GM21390 (cell line): Measurements from ENCODE around the gene NID1.
A peak's percentile ranks its signal among the peaks of the same experiment; 100 is the strongest.
"Not testable (repeated sequence)": the region's sequence is repeated elsewhere in the genome, so short reads cannot be mapped to it uniquely, and the experiment has no call there.

ENCODE experiments used
- ATAC-seq: cut with Tn5 transposase; IDR thresholded peaks from one replicate; pipeline ENCODE4 v1.9.1; 2021; ENCODE audit not compliant: unreplicated experiment

Gene NID1

DNA sequence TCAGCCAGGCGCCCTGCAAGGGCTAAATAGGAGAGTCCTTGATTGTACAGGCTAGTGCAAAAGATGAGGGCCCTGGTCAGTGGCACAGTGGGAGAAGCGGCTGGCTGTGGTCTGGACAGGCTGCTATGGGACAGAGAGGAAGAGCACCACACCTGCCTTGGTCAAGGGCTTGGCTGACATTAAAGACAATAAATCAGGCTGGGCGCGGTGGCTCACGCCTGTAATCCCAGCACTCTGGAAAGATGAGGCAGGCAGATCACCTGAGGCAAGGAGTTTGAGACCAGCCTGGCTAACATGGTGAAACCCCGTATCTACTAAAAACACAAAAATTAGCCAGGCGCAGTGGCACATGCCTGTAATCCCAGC is 62.9 kb downstream of the NID1 start:
- no peak for ATAC-seq

DNA sequence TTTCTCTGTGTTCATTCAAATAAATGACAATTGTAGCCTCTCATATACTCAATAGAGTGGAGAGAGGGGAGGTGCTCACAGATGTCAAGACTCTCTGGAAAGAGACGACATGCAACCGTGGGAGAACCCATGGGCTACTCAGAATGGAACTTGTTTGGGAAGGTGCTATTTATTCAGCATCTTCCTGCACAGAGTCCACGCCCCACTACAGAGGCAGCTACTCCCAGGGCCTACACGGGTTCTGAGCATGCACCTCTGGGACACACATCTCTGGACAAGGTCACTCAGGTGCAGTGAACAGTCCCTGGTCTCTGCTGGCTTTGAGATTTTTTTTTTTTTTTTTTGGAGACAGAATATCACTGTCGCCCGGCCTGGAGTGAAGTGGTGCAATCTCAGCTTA is 64.1 kb downstream of the NID1 start:
- ATAC-seq: no peak

DNA sequence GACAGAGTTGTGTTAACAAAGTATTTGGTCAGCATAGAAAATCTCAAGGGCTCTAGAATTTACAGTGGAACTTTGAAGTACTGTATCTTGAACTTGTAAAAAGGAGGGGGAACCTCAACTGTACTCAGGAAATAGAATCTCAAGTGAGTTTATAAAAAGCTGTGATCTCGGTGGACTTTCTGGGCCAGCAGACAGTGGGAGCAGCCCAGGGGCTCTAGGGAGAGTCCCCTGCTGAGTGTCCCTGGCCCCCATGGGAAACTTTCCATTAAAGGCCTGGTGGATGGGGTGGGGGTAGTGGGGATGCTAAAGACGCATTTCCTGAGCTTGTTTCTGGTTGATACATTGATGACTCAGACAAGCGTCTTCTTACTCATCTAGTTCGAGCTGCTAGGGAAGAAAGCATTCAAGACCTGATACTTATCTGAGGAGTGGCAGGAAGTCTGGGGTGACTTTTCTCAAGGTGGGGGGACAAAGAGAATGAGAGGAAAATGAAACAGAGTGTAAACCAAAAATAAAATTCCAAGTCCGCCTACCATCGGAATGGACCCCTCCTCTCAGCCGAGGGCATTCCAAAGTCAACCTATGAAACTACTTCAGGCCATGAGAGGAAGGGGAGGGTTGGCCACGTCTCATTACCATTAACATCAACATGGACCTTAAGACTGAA is 65.5 kb downstream of the NID1 start:
- ATAC-seq: peak; percentile 80

DNA sequence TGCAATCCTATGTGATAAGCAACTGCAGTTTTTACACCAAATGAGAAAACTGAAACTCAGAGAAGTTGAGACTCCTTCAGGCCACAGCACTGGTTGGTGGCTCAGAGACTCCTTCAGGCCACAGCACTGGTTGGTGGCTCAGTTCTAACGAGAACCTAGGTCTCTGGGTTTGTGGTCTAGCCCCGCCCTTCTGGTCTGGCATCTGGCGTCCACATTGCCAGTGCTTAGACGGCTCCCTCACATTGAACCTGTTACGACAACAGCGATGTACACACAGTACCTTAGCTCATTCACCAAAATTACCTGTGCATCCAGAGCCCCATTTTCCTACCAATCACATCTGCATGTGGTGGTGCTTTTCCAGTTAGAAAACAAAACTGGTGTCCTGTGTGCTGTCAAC is 66.1 kb downstream of the NID1 start:
- ATAC-seq: peak; percentile 34

DNA sequence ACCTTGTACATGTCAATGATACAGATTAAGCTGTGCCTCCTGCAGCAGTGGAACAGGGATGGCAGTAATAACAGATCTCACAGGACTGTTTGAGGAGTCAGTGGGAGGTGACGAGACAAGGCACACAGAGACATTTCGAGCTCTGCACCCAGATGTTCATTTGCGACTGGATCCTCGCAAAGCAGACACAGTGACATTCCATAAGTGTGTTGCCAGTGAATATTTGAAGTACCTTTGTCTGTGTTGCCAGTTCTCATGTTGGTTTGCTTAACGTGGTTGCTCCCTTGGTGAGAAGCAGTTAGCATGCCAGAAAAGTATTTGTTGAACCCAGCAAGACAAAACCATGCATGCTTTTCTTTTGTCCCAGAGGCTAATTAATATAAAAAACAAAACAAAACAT is 67.0 kb downstream of the NID1 start:
- ATAC-seq: no peak

DNA sequence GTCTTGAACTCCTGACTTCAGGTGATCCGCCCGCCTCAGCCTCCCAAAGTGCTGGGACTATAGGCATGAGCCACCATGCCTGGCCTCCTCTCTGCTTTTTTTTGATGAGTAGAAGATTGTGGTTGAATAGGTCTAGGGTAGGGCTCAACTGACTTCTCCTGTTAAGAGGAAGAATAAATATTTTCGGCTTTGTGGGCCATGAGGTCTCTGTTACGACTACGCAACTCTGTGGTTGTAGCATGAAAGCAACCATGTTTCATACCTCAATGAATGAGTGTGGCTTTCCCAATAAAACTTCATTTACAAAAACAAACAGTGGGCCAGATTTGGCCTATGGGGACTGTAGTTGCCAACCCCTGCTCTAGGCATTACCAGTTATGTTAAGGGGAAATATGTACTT is 67.8 kb downstream of the NID1 start:
- no peak for ATAC-seq

DNA sequence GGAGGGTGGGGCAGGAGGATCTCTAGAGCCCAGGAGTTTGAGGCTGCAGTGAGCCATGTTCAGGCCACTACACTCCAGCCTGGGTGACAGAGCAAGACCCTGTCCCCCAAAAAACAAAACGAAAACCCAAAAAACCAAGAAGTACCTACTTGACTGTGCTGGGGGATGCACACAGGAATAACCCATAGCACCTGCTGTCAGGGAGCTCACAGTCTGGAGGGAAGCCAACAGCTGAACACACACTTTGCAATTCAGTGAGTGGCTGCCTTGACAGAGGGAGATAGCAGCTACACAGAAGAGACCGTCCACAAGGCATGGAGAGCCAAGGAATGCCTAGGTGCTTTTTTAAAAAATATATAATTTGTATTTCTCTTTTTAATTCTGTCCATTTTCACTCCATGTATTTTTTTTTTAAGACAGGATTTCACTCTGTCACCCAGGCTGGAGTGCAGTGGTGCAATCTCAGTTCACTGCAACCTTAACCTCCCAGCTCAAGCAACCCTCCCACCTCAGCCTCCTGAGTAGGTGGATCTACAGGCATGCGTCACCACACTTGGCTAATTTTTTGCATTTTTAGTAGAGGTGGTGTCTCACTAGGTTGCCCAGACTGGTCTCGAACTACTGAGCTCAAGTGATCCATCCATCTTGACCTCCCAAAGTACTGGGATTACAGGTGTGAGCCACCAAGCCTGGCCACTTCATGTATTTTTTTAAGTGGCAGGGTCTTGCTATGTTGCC is 68.7 kb downstream of the NID1 start:
- ATAC-seq: peak; percentile 27

DNA sequence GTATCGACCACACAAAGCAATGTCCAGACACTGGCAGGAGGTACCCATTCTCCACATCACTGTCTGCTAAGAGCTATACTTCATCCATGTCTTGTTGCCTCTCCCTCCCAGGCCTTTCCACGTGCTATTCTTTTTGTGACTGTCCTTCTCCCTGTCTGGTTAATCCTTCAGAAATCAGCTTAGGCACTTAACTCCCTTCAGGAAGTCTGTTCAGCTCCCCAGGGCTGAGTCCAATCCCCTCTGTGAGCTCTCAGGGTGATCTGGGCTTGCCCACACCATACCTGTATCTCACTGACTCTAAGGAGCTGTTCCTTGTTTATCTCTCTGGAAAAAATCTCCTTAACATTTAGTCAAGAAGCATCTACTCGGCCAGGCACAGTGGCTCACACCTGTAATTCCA is 69.4 kb downstream of the NID1 start:
- no peak for ATAC-seq

DNA sequence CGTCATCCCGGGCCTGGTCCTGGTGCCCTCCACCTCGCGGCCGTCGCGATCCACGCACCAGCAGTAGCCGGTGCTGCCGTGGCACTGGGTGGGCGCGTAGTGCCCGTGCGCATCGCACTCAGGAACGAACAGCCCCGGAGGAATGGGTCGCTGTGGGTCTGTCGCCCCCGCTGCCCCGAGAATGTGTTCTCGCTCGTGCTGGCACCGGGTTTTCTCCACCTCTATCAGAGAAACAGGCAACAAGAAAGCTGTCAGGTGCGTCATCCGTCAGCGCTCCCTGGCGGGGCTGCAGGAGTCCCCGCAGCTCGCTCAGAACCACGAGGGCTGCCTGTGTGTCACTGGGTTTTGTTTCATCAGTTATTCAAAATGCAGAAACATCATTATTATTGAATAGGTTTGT is 71.2 kb downstream of the NID1 start:
- no peak for ATAC-seq

DNA sequence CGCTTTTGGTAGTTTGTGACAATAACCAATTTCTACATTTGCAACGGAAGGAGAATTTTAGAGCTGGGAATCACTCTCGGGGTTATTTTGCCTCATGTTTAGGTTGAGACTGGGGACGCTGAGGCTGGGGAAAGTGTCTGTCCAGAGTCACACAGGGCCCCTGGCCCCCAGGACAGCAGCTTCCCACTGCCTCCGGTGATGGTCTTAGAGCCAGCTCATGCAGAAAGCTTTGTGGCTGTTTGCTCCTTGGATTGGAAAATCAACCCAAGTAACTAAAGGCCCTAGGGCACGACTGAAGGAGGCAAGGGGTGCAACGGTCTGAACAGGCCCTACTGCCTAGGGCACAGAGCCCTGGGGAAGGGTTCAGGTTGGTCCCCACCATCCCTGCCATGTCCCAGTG is 72.0 kb downstream of the NID1 start:
- no peak for ATAC-seq

DNA sequence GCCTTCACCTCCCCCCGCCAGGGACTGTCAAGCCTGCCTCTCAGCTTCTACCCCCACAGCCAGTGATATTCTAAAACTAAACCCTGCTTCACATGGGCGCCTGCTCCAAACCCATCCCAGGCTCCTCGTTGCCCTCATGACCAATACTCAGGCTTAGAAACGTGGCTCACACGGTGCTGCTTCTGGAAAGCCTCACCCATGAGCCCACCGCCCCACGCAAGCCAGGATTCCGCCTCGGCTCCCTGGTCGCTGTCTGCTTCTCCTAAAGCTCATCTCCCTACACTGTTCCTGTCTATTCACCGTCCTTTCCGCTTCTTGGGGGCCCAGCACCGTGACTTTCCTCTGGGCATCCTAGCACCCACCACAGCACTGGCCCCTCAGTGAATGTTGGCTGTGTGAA is 72.5 kb downstream of the NID1 start:
- ATAC-seq: no peak

DNA sequence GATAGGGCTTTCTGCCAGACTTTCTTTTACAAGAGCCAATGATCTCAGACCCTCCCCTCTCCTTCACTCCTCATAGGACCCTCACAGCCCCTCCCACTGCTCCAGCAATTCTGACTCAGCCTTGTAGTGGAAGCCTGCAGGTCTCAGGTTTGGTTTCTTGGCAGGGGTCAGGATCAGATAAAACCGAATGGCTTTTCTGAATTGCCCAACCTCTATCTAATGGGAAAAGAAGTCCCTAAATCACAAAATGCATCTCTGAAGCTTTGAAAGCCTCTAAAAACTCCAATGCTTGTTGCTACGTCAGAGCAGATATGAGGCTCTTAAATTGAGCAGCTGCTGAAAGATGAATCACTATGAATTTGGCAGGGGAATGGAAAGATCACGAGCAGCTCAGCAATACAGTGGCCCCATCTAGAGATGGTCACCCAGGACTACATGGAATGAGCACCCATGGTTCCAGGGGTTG is 74.5 kb downstream of the NID1 start:
- ATAC-seq: no peak

DNA sequence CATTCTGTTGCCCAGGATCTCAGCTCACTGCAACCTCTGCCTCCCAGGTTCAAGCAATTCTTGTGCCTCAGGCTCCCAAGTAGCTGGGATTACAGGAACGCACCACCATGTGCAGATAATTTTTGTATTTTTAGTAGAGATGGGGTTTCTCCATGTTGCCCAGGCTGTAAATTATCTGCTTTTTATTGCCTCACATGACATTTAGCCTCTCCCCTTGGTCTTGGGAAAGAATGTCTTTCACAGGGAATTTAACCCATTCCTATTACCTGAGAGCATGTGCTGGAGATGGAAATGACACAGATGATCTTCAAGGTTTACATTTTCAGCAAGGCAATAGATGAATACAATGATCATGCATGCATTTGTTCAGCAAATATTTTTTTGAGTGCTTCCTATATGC is 75.8 kb downstream of the NID1 start:
- no peak for ATAC-seq

DNA sequence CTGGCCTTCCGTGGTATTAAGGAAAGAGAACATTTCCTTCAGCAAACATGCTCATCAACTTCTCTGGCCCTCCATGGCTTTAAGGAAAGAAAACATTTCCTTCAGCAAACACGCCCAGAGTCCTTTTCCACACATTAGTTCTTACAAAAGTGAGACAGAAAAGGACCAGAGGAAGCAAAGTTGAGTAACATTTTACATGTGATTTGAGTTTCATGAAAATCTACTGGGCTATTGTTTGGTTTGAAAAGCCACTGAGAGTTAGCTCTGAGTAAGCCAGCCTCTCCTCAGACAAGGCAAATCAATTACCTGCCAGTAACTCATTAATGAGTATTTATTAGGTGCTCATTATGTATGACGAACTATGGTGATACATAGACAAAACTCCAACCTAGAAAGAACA is 78.0 kb downstream of the NID1 start:
- no peak for ATAC-seq

DNA sequence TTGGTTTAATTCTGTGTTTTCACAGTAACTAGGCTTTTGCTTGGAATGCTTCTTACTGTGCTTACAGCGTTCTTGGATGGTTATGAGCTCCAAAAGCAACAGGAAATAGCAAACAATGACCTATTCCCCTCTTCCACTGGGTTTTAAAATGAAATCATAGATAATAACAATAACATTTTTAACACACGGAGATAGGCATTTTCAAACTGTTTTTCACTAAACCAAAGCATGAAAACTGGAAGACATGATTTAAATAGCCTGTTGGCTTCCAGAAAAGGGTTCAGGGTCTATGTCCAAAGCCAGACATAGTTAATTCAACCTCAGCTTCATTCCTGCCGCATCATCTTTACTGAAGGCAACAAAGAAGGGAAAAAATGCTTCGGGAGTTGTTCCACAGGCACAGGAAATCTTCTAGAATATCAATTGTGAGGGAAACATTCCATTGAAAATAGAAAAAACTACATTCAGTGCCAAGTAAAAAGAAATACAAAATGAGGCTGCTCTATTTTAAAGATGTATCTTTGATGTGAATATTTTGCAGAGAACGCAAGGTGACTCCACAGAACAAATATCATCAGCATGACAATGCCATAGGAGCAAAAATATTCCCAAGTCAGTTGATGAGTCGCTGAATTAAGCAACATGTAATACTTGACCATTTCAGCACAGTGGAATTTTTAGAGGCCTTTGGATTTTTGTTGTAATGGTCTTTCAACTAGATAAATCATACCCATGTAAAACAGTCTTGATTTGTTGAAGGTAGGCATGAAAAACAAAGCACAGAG is 80.7 kb downstream of the NID1 start:
- ATAC-seq: no peak

DNA sequence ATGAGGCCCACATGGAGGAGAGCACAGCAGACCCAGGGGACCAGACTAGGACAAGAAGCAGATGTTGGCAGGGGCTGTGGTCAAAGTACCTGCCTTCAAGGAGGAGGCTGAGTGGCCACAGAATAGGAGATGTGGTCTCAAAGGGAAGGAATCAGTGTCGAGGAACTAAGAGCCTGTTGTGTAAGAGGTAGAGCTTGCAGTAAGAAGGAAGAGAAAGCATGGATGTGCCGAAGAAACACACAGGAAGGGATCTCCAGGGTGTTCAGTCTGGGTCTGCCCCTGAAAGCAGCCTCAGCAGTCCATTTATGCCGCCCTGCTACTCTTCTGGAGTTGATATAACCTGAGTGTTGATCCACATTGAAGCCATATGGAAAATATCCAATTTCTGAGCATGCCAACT is 83.9 kb downstream of the NID1 start:
- no peak for ATAC-seq

DNA sequence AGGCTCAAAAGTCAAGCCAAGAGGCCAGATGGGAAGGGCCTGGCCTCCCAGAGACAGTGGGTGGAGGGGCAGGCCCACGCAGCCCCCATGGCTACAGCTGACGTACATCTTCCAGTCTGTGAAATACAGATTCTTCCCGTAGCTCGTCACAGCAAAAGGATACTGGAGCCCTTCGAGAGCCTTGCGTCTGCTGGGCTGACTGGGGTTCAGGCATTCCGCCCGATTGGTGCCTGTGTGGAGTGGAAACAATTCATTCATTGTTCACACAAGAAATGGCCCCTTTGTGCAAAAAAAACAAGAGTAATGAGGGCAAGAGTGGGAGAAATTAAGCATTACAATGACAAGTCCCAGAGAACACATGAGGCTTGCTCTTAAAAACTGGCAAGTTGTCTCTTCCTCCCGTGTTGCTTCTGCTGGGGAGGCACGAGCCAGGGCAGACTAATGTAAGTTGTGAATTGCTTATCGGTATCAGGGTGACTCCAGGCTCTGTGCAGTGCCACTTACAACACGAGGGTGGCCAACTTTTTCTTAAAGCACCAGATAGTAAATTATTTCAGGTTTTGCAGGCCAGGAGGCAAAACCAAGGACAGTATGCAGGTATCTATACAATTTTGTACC is 85.1 kb downstream of the NID1 start:
- no peak for ATAC-seq

DNA sequence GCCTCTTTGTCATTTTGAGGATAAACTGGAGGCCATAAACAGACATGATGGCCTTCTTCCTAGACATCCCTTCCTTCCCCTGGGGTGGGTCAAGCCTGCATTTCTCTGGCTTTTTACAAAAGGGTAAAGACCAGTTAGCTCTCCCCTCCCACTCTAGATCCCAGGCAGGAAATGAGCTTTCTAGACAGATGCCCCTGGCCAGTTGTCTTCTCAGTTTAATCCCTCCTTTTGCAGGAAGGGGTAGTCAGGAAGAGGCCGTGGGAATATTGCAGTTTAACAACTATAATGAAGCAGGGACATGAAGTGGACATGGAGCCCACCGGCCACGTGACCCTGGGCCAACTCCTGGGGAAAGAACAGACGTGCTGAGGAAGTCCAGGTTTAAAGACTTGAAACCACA is 85.7 kb downstream of the NID1 start:
- ATAC-seq: no peak

DNA sequence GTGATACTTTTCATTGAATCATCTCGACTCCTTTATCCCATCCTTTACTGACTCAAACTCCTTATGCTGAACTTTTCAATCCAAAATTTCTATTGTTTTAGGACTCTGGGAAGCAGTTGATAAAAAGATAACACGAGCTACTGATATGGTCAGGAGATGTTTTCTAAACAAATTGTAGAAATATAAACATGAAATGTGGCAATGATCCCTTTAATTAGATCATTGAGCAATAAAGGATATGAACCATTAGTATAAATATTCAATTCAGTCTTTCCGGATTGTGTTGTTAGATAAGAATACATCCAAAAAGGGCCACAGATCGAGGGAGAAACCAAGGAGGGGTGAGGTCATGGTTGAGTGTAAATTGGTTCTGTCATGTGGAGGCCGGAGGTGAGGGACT is 88.4 kb downstream of the NID1 start:
- ATAC-seq: no peak

DNA sequence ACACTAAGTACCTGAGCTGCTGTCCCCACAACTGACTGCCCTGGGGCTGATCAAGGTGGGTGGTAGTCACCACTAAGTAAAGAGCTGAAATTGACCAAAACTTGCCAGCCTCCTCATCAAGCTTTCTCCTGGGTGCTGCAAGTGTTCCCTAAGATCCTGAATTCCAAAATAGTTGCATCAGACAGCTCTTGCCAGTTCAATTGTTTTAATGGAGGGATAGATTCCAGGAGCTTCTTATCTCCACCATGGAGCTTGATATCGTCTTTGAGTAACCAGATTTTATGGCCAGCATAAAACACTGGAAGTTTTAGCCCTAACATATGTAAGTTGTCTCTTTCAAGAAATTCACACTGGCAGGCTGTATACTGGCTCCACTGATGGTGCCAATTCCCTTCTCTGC is 90.3 kb downstream of the NID1 start:
- no peak for ATAC-seq

DNA sequence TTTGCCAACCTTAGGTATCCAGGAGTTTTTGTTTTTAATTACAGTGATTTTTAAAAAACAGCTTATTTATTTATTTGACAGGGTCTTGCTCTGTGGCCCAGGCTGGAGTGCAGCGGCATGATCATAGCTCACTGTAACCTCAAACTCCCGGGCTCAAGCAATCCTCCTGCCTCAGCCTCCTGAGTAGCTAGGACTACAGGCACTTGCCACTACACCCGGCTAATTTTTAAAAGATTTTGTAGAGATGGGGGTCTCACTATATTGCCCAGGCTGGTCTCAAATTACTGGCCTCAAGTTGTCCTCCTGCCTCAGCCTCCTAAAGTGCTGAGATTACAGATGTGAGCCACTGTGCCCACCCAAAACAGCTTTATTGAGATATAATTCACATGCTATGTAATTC is 92.2 kb downstream of the NID1 start:
- not testable (repeated sequence) for ATAC-seq

DNA sequence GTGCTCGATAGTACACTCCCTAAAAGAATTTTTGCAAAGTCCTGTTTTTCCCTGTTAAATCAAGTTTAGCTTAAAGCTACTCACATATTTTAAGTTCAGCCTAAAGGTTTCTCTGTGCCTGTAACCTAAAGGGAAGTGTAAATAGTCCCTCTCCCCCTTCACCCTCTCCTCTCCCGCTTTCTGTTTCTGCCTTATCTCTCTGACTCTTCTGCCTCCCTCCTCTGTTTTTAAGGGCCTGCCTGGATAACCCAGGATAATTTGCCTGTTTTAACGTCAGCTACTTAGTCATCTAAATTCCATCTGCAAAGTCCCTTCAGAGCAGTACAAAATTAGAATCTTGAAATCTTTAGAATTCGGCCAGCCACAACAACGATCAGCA is 92.6 kb downstream of the NID1 start:
- ATAC-seq: peak; percentile 51
